Measurements from ENCODE around the gene RPS6KA1.

RPS6KA1 gene

DNA sequence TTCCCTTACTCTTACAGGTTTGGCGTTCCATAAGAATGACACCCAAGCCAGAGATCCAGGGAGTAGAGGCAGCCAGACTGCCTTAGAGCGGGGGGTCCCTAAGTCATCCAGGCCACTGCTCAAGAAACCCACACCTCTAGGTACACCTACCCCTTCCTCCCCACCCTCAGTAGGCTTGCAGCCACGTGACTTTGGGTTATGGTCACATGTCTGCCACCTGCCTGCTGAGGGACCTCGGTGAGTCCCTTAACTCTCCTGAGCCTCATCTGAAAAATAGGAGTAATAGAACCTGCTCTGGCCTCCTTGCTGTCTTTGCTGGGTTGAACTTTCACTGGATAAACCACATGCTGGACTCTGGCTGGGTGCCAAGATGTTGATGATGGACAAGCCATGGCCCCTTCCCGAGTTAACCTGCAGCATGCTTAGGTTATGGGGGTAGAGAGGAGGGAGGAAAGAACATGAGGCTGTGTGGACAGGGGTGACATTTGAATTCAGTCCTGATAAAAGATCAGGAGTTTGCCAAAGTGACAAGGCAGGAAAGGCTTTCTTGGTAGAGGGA lies 4.5 kb downstream of the RPS6KA1 start:
- no peak for DNase-seq

DNA sequence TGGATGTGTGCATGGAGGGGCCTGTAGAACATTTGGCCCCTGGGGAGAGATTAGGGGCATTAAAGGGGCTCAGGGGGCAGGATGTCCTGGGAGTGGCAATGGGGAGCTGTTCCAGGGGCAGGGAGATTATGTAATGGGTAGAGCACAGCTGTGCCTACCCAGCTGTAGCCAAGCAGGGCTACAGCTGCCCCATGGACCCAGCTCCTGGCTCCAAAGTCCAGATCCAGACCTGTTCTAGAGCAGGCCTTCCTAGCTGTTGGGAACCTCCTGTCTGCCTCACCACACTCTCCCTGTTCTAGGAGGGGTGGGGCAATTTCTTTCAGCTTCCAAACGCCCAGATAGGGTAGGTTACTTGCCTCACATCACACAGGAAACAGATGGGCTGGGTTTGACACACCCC lies 5.6 kb downstream of the RPS6KA1 start:
- DNase-seq, result no peak

DNA sequence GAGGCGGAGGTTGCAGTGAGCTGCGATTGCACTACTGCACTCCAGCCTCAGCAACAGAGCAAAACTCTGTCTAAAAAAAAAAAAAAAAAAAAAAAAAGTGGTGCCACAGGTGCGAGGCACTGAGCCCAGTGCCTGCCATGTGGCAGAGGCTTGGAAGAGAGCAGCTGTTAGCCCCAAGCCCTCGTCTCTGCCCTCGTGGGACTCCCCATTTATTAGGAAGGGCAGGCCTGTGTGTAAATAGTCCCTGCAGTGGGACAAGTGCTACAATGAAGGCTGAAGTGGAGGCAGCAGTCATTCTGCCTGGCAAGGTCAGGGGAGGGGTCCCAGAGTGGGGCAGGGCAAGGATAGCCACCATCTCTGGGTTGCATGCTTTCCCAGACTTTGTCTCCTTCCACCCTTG lies 6.5 kb downstream of the RPS6KA1 start:
- DNase-seq, result no peak

DNA sequence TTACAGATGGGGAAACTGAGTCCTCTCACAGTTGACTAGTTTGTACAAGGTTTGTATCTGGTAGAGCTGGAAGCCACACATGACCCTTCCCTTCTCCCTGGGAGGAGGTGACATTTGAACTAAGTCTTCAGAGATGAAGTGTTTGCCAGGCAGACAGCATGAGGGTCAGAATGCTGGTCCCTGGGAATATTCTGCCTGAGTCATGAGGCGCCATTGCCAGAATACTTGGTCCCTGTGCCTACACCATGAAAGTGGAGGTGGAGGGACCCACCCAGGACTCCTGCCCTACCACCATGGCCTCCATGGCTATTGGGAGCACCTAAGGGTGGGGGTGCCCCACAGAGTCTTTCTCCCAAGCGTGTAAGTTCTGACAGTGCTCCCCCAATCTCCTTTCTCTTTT lies 7.0 kb downstream of the RPS6KA1 start:
- no peak for DNase-seq

DNA sequence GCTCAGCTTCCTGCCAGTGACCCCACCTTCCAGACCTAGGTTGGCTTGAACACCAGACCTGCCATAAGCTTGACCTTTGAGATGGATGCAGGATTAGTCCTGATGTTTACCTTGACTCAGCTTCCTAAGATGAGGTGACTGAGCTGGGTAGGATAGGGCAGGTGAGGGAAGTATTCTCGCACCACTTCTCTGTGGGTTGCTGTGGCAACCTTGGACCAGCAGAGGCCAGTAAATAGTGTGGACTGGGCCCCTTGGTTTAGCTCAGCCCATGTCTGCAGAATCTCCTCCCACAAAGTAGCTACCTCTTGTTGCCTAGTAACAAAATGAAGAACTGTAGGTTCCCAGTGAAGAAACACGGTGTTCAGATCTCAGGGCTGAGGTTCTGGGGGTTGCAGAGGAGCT lies 8.4 kb downstream of the RPS6KA1 start:
- no peak for DNase-seq

DNA sequence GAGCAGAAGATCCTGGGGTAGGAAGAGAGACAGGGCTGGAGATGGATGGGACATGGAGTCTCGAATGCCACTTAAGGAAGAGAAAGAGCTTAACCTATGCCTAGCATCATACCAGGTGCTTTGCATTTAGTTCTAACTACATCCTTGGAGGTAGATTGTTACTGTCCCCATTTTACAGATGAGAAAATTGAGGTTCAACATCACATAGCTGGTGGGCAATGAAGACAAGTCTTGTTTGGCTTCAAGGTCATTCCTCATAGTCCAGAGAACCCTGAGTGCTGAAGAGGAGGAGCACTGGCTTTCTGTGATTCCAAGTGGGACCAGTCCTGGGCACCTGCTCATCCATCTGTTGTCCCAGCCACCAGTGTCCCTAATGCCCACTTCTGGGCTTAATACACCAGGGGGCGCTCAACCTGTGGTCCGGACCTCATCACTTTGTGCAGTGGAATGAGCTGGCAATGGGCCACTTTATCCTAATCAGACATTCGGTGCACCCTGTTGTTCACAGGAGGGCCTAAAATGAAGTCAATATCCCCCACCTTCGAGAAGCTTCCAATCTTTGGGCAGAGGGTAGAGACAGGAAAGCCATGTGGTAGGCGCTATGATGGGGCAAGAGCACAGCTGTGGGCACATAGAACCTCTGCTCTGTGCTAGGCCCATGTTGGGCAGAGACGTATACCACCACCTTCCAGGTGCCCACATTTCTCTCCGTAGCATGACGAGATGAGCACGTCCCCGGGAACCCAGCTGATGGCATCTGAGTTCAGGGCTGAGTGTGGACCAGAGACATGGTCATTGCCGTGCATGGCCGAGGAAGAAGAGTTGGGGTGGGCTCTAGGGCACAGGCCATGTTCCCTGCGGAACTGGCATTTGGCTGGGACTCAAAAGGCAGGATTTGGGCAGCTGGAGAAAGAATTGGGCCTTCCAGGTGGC lies 9.2 kb downstream of the RPS6KA1 start:
- peak; percentile 71 for DNase-seq

DNA sequence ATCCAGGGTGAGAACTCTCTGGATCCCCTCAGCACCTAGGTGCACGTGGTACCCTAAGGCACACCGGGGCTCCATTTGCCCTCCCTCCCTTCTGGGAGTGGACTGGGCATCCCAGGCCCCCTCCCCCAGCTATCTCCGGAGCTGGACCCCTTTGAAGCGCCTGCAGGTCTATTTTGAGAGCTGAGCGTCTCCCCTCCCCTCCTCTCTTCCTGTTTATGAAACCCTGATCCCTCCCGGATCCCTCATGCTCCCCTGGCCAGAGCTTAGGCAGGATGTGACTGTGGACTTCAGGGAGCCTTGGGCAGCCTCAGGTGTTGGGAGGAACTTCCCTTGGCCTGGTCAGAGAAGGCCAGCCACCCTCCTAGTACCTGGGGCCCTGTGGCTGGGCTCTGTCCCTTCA lies 10.2 kb downstream of the RPS6KA1 start:
- DNase-seq, result no peak

DNA sequence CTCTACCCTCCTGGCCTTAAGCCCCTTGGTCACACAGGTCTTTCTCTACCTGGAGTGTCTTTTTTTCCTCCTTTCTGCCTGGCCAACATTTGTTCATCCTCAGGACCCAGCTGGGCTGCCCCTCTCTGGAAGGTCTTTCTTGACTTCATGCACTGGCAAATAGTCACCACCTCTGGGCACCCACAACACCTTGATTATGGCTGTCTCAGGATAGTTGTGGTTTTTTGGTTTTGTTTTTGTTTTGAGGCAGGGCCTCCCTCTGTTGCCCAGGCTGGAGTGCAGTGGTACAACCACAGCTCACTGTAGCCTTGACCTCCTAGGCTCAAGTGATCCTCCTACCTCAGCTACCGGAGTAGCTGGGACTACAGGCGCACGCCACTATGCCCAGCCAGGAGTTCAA lies 10.8 kb downstream of the RPS6KA1 start:
- no peak for DNase-seq

DNA sequence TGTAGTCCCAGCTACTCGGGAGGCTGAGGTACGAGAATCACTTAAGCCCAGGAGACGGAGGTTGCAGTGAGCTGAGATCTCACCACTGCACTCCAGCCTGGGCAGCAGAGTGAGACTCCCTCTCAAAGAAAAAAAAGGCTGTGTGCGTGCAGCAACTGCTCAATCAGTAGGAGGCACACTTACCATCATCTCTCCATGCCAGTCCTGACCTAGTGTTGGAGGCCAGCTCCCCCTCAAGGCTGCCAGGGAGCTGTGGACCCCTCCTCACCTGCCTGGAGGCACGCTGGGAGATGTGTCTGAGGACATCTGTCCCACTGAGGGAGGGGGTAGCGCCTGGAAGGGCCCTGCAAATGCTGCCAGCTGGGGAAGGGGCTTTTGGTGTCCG lies 11.9 kb downstream of the RPS6KA1 start:
- DNase-seq, result no peak

DNA sequence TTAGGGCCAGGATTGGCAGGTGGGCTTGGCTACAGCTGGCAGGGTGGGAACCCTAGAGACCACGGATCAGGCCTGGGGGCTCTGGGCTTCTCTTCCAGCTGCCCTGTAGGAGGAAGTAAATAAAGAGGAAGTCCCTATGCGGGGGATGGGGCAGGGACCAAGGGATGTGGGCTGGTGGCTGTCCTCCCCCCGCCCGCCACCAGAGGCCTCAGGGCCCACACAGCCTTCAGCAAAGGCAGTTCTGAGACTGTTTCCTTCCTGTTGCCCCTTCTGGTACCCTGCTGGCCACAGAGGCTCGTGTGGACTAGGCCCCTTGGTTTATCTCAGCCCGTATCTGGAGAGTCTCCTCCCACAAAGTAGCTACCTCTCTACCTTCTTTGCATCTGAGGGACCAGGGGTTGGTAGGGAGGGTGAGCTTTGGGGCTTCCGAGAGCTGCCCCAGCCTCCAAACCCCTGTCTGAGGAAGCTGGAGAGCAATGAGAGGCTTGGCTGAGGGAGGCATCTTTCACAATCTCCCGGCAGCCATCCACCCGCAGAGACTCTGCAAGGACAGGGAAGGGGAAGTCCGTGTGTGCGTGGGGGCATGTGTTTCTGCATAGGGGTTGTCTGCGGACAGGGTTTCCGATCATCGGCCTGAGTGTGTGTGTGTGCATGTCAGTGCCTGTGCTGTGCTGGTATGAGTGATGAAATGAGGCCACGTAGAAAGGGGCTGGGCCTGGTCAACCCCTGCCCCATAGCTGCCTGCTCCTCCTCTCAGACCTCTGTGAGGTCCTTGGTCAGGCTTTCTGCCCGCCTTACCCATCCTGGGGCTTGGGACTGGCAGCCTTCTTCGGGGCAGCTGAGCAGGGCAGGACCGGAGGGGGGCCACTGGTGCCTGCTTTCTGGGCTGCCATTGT lies 12.5 kb downstream of the RPS6KA1 start:
- DNase-seq, result peak; percentile 89

DNA sequence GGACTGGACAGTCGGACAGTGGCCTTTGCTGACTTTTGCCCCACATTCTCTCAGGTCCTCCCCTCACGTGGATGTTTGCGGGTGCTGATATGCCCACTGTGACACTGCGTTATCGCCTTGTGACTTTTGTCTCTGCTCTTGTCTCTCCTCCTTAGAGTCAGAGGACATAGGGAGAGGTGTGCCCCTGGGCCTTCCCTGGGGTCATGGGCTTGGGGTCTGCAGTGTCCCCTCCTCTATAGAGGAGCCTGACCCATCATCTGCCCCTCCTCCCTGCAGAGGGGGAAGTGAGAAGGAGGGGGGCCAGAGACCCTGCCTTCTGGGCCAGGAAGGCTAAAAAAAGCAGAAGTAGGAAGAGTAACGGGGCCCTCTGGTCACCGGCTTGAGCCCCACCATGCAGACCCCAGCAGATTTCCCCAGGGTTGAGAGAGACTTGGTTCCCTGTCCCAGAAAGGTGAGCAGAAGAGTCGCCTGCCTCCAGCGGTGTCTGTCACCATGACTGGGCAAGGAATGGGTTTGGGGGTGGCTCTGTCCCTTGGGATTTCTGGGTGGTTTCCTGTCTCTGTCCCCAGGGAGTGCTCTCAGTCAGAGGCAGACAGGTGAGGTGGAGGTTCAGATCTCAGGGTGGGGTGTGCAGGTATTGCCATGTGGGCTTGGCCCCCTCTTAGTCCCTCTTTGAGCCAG lies 13.3 kb downstream of the RPS6KA1 start:
- no peak for DNase-seq

DNA sequence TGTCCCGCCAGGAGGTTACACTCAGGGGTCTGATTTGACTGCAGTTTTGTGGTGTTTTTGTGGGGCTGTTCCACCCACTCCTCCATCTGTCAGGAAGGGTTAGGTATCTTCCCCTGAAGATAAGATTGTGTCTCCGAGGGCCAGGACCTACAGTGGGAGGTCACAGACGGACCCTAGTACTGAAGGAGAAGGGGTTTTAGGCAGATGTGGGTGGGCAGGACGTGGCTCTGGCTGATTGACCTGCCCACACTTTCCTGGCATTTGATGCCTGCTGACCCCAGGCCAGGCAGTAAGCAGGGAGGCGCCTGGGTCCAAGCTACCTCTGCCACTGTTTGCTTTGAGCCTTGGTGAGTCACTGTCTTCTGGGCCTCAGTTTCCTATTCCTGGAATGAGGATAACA lies 13.9 kb downstream of the RPS6KA1 start:
- DNase-seq, result no peak

DNA sequence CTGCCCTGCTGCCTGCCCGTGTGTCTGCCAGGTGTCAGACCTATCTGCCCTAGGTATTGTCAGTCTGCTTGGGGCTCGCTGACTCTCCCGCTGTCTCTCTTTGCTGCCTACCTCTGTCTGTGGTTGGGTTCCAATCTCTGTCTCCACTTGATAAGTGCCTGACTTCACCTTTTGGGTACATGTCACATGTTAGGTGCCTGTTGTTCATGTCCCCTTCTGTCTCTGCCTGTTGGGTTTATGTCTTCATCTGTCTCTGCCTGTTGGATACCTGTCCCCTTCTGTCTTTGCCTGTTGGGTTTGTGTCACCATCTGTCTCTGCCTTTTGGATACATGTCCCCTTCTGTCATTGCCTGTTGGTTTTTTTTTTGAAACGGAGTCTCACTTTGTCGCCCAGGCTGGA lies 14.6 kb downstream of the RPS6KA1 start:
- DNase-seq, result no peak

DNA sequence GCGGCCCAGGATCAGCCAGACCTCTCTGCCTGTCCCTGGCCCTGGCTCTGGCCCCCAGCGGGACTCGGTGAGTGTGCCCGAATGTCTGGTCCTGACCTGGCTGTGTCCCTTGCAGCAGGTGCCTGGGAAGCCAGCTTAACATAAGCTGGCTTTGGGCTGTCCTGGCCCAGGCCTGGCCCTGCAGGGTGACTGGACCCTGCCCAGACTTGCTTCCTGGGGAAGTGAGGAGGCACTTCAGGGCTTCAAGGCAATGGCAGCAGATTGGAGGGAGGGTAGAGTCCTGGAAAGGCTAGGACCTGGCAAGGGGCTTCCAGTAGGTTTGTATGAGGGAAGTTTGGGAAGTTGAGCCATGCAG lies 16.4 kb downstream of the RPS6KA1 start:
- no peak for DNase-seq

DNA sequence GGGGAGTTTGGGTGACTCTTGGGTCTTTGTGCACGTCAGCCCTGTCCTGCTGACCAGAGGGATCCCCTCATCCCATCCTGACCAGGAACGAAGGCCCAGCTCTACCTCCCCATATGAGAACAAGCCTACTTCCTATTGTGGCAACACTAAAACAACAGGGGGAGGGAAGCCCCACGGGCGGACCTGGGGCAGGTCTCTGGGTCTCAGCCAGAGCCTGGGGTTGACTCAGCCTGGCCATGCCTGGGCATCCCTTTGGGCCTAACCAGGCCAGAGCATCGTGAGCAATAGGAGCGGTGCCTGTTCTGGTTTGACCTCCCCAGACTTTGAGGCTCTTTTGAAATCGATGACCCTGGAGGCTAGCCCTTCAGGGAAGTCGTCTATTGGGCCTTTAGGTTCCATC lies 16.8 kb downstream of the RPS6KA1 start:
- no peak for DNase-seq

DNA sequence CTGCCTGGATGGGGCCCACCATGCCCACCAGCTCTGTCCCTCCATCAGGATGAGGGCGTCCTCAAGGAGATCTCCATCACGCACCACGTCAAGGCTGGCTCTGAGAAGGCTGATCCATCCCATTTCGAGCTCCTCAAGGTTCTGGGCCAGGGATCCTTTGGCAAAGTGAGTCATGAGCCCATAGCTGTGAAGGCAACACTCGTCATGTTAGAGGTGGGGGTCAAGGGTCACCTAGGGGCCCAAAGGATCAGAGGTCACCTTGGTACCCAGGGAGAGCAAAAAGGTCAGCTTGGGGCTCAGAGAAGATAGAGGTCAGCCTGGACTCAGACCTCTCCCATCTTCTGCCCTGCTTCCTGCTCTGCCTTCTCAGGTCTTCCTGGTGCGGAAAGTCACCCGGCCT lies 17.3 kb downstream of the RPS6KA1 start:
- DNase-seq, result no peak

DNA sequence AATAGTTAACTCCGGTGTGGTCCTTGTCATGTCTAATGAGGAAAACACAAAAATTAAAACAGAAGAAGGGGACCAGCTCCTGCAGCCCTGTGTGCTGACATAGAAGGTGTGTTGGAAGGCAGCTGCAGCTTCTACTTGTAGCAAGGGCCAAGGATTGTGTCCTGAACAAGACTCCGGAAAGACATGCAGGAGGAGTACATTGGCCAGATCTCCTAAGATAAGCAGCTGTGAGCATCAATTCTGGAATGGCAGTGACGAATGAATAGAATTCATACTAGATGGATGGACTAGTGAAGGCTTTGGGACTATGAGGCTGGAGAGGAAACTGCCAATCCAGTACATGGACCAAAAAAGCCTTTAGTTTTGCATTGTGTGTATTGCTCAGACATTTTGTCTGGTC lies 19.3 kb downstream of the RPS6KA1 start:
- DNase-seq, result no peak

DNA sequence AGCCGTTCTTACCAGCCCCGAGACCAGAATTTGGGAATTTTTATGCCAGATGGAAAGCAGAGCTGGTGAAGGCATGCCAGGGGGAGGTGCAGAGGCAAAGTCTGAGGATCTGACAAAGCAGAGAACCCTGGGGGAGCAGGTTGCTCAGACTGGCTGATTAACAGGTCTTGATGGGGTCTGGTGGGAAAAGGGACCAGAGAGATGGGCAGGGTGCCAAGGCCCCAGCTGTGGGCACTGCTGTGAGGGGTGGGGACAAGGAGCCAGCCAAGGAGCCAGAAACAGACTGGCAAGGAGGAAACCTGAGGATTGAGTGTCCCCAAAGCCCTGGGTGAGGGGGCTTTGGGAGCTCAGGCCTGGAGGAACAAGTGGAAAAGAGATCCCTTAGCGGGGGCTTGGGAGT lies 21.4 kb downstream of the RPS6KA1 start:
- DNase-seq, result no peak

DNA sequence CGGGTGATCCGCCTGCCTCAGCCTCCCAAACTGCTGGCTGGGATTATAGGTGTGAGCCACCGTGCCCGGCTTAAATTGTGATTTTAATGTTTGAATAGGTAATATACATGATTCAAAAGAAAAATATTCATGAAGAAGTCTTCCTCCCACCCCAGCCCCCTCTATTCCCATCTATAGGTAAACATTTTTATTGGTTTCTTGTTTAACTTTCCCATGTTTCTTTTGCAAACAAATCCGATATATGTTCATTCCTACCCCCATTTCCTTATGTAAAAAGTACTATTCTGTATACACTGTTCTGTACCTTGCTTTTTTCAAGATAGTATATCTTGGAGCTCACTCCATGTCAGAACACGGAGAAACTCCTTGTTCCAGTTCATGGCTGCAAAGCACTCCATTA lies 23.2 kb downstream of the RPS6KA1 start:
- DNase-seq, result no peak

DNA sequence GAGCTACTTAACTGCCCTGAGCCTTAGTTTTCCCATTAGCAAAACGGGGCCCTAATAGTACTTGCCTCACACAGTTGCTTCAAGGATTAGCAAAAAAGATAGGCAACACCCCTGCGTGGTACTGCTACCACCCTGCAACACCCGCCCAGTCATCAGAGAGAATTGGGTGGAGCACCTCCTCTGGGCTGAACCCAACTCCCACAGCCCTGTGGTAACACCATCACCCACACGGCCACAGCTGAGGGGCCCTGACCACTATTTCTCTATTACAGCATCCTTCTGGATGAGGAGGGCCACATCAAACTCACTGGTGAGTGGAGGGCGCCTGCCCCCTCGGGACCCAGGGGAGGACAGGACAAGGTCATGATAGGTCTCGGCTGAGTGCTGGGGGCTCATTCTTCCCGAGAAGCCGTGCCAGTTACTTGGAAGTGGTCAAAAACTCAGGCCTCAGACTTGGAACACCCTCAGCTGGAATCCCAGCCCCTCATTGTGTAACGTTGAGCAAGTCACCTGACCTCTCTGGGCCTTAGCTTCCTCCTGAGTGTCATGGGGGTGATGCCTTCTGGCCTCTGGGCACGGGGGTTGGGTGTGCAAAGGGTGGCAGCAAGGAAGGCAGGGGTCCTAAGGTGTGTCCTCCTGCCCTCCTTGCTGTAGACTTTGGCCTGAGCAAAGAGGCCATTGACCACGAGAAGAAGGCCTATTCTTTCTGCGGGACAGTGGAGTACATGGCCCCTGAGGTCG lies 24.6 kb downstream of the RPS6KA1 start:
- DNase-seq, result no peak

DNA sequence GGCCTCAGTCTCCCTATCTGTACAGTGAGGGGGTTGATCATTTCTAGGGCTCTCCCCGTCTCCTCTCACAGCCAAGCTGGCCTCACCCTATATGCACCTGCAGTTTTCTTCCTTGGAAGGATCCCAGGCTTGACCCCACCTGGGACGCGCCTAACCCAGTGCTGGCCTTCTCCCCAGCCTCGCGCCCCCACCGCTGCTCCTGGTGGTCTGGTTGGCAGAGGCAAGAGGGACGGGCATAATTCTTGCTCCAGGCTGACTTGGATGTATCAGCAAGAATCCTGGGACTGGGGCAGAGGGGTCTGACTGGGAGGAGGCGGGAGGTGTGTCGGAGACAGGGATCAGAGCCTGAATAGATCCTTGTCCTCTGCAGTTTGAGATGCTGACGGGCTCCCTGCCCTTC lies 25.2 kb downstream of the RPS6KA1 start:
- DNase-seq, result no peak

DNA sequence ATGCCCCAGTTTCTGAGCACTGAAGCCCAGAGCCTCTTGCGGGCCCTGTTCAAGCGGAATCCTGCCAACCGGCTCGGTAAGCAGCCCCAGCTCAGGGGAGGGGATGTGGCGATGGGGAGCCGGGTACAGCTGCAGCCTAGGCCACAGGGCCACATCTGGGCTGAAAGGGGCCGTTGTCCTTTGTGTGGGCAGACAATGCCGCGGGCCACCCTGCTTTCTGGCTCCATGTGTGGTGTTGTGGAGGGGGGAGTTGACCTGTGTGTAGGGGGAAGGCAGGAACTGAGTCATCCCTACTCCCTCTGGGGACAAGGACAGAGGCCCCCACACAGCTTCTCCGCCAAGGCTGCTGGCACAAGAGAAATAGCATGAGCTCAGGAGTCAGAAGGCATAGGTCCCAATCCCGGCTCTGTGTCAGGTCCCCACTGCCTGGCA lies 26.0 kb downstream of the RPS6KA1 start:
- no peak for DNase-seq
